ENCODE measurements around the gene GALNT11. TPM values are rescaled to one million over a fixed set of nuclear protein-coding genes. Genes with fewer than 3 reads are reported as not detected.
"Not testable (repeated sequence)": the region's sequence is repeated elsewhere in the genome, so short reads cannot be mapped to it uniquely, and the experiment has no call there.

GALNT11 gene
- total RNA-seq, 1 donor from 2014 or later: 34.1 TPM

- DNase-seq (ENCODE audit: extremely low spot score, unreplicated experiment); H3K9me3 Mint-ChIP-seq (ENCODE audit: unreplicated experiment); H3K4me3 Mint-ChIP-seq (ENCODE audit: unreplicated experiment); H3K27me3 Mint-ChIP-seq (ENCODE audit: unreplicated experiment): not testable (repeated sequence)
- TF ChIP-seq, protein P1, sequence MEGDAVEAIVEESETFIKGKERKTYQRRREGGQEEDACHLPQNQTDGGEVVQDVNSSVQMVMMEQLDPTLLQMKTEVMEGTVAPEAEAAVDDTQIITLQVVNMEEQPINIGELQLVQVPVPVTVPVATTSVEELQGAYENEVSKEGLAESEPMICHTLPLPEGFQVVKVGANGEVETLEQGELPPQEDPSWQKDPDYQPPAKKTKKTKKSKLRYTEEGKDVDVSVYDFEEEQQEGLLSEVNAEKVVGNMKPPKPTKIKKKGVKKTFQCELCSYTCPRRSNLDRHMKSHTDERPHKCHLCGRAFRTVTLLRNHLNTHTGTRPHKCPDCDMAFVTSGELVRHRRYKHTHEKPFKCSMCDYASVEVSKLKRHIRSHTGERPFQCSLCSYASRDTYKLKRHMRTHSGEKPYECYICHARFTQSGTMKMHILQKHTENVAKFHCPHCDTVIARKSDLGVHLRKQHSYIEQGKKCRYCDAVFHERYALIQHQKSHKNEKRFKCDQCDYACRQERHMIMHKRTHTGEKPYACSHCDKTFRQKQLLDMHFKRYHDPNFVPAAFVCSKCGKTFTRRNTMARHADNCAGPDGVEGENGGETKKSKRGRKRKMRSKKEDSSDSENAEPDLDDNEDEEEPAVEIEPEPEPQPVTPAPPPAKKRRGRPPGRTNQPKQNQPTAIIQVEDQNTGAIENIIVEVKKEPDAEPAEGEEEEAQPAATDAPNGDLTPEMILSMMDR (IDR thresholded peaks at IDR 0.05): peak; percentile 59
- Mint-ChIP-seq H3K4me1 (ENCODE audit: unreplicated experiment) (peaks cover 12% of the 10 kb centered on the region), H3K27ac (ENCODE audit: unreplicated experiment) (peak overlapping the region; percentile 3), H3K36me3 (ENCODE audit: unreplicated experiment) (peaks cover 11% of the 10 kb centered on the region)
Measured at GRCh38 chr7:152030059-152030458, 4.6 kb downstream of the GALNT11 start.

DNA sequence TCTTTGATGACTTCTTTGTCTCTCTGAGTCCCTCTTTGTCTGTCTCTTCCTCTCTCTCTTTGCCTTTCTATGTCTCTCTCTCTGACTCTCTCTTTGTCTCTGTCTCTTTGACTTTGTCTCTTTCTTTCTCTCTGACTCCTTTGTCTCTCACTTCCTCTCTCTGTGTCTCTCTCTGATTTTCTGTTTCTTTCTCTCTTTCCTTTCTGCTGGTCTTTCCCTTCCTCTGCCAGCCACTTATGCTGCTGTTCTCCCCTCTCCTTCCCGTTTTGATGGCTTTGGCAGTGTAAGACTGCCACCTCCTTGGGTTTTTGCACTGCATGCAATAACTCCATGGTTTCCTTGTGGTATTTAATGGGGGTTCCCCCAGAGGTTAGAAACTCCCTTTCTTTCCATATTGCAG is 5.2 kb downstream of the GALNT11 start:
- not testable (repeated sequence) for H3K27ac Mint-ChIP-seq (ENCODE audit: unreplicated experiment); H3K27me3 Mint-ChIP-seq (ENCODE audit: unreplicated experiment); DNase-seq (ENCODE audit: extremely low spot score, unreplicated experiment); H3K9me3 Mint-ChIP-seq (ENCODE audit: unreplicated experiment); H3K4me3 Mint-ChIP-seq (ENCODE audit: unreplicated experiment)
- Mint-ChIP-seq H3K36me3 (ENCODE audit: unreplicated experiment) (peaks cover 11% of the 10 kb centered on the region), H3K4me1 (ENCODE audit: unreplicated experiment) (peaks cover 12% of the 10 kb centered on the region)

DNA sequence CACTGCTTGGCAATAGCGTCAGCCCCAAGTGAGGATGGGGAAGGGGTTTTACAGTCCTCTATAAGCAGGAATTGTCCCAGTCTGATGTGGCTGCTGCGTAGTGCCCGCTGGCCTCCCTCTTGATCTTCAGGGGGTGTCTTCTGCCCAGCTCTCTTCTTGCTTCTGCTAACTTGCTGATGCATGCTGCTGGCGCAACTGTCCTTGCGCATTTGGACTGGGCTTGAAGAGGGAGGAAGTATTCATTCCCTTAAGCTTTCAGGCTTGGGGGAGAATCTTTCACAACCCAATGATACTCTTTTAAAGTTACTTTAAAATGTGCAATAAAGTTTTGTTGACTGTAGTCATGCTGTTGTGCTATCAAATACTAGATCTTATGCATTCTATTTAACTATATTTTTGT is 10.3 kb downstream of the GALNT11 start:
- Mint-ChIP-seq H3K9me3 (ENCODE audit: unreplicated experiment) (peaks cover 27% of the 10 kb centered on the region), H3K27me3 (ENCODE audit: unreplicated experiment) (no peaks in the 10 kb centered on the region), H3K4me1 (ENCODE audit: unreplicated experiment) (no peaks in the 10 kb centered on the region), H3K27ac (ENCODE audit: unreplicated experiment) (no peak overlapping the region), H3K4me3 (ENCODE audit: unreplicated experiment) (no peak overlapping the region), H3K36me3 (ENCODE audit: unreplicated experiment) (peaks cover 30% of the 10 kb centered on the region)
- no peak for DNase-seq (ENCODE audit: extremely low spot score, unreplicated experiment)
- TF ChIP-seq, protein P1 (IDR thresholded peaks at IDR 0.05): no peak

DNA sequence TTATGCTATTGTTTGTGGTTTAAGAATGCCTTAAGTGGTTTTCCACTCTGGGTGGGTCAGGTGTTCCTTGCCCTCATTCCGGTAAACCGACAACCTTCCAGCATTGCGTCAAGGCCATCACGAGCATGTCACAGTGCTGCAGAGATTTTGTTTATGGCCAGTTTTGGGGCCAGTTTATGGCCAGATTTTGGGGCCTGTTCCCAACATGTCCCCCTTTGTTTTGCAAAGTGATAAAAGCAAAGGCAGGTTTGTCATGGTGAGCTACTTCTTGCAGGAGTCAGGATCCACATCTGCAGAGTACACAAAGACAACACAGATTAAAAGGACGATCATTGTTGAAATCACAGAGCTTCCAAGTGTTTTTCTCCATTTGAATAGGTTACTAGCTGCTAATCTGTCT is 12.9 kb downstream of the GALNT11 start:
- DNase-seq (ENCODE audit: extremely low spot score, unreplicated experiment); H3K4me3 Mint-ChIP-seq (ENCODE audit: unreplicated experiment); H3K27me3 Mint-ChIP-seq (ENCODE audit: unreplicated experiment); H3K27ac Mint-ChIP-seq (ENCODE audit: unreplicated experiment); H3K4me1 Mint-ChIP-seq (ENCODE audit: unreplicated experiment): not testable (repeated sequence)
- Mint-ChIP-seq H3K36me3 (ENCODE audit: unreplicated experiment) (peaks cover 32% of the 10 kb centered on the region), H3K9me3 (ENCODE audit: unreplicated experiment) (peaks cover 39% of the 10 kb centered on the region)

DNA sequence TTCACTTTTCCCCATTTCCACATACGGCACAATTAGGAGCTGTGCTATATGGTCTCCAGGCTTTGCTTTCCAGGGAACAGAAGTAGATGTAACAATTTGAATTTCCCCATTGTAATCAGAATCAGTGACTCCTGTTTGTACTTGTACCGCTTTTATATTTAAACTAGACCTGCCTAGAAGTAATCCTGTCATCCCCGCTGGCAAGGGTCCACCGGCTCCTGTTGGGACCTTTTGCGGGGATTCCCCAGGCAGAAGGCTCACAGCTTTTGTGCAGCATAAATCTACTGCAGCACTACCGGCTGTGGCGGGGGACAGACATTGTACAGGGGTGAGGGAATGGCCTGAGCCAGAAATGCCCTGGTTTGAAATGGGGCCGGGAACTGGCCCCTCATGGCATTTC is 17.6 kb downstream of the GALNT11 start:
- H3K4me3 Mint-ChIP-seq (ENCODE audit: unreplicated experiment); H3K27ac Mint-ChIP-seq (ENCODE audit: unreplicated experiment); H3K4me1 Mint-ChIP-seq (ENCODE audit: unreplicated experiment); H3K27me3 Mint-ChIP-seq (ENCODE audit: unreplicated experiment); DNase-seq (ENCODE audit: extremely low spot score, unreplicated experiment): not testable (repeated sequence)
- Mint-ChIP-seq H3K9me3 (ENCODE audit: unreplicated experiment) (peaks cover 51% of the 10 kb centered on the region), H3K36me3 (ENCODE audit: unreplicated experiment) (peaks cover 37% of the 10 kb centered on the region)

DNA sequence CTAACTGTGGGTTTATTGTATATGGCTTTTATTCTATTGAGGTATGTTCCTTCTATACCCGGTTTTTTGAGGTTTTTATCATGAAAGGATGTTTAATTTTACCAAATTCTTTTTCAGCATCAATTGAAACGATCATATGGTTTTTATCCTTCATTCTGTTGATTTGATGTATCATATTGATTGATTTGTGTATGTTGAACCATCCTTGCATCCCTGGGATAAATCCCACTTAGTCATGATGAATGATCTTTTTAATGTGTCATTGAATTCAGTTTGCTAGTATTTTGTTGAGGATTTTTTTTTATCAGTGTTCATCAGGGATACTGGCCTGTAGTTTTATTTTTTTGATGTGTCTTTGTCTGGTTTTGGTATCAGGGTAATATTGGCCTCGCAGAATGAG is 19.4 kb downstream of the GALNT11 start:
- Mint-ChIP-seq H3K9me3 (ENCODE audit: unreplicated experiment) (peaks cover 56% of the 10 kb centered on the region), H3K36me3 (ENCODE audit: unreplicated experiment) (peaks cover 28% of the 10 kb centered on the region)
- not testable (repeated sequence) for H3K4me1 Mint-ChIP-seq (ENCODE audit: unreplicated experiment); H3K4me3 Mint-ChIP-seq (ENCODE audit: unreplicated experiment); DNase-seq (ENCODE audit: extremely low spot score, unreplicated experiment); H3K27me3 Mint-ChIP-seq (ENCODE audit: unreplicated experiment); H3K27ac Mint-ChIP-seq (ENCODE audit: unreplicated experiment)

DNA sequence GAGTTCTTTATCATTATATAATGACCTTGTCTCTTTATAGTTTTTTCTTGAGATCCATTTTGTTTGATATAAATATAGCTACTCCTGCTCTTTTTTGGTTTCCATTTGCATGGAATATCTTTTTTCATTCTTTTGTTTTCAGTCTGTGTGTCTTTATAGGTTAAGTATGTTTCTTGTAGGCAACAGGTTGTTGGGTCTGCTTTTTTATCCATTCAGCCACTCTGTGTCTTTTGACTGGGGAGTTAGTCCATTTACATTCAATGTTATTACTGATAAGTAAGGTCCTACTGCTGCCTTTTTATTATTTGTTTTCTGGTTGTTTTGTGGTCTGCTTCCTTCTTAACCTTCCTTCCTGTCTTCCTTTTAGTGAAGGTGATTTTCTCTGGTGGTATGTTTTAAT is 21.1 kb downstream of the GALNT11 start:
- H3K36me3 Mint-ChIP-seq (ENCODE audit: unreplicated experiment): peaks cover 31% of the 10 kb centered on the region
- no peak for DNase-seq (ENCODE audit: extremely low spot score, unreplicated experiment)
- TF ChIP-seq, protein P1 (IDR thresholded peaks at IDR 0.05): no peak
- H3K9me3 Mint-ChIP-seq (ENCODE audit: unreplicated experiment): peaks cover 48% of the 10 kb centered on the region
- H3K4me3 Mint-ChIP-seq (ENCODE audit: unreplicated experiment): no peak overlapping the region
- H3K27ac Mint-ChIP-seq (ENCODE audit: unreplicated experiment): no peak overlapping the region
- H3K4me1 Mint-ChIP-seq (ENCODE audit: unreplicated experiment): peaks cover 13% of the 10 kb centered on the region
- no peaks in the 10 kb centered on the region for H3K27me3 Mint-ChIP-seq (ENCODE audit: unreplicated experiment)

Measured in osteocyte (in vitro differentiated cells).